HG02943 (cell line): ENCODE data around the gene C17orf58.
"Not testable (repeated sequence)": the region's sequence is repeated elsewhere in the genome, so short reads cannot be mapped to it uniquely, and the experiment has no call there.

Experiments
- ATAC-seq: cut with Tn5 transposase; IDR thresholded peaks from one replicate; pipeline ENCODE4 v1.9.1; 2021; ENCODE audit warnings: mild to moderate bottlenecking, low read depth, moderate library complexity; ENCODE audit not compliant: unreplicated experiment

C17orf58 gene

GRCh38 chr17:67963145-67963572 lies 33.1 kb downstream of the C17orf58 start:
- not testable (repeated sequence) for ATAC-seq

GRCh38 chr17:67962156-67962555 lies 34.1 kb downstream of the C17orf58 start:
- not testable (repeated sequence) for ATAC-seq

- not testable (repeated sequence) for ATAC-seq
These were observed 36.0 kb downstream of the C17orf58 start for GRCh38 chr17:67960276-67960675.

GRCh38 chr17:67959510-67959909 lies 36.8 kb downstream of the C17orf58 start:
- no peak for ATAC-seq

GRCh38 chr17:67950945-67951344 lies 45.3 kb downstream of the C17orf58 start:
- no peak for ATAC-seq

- ATAC-seq, result no peak
These were observed 48.9 kb downstream of the C17orf58 start for GRCh38 chr17:67947325-67947813.

- ATAC-seq, result no peak
These were observed 49.8 kb downstream of the C17orf58 start for GRCh38 chr17:67946513-67946912.

GRCh38 chr17:67944035-67944434 lies 52.2 kb downstream of the C17orf58 start:
- ATAC-seq, result no peak

GRCh38 chr17:67942810-67943209 lies 53.5 kb downstream of the C17orf58 start:
- no peak for ATAC-seq
